GM19193 (cell line): Measurements from ENCODE around the gene UNCX.

Source experiments
- POLR2A ChIP-seq: IDR thresholded peaks from 4 replicates; pipeline ENCODE4 v1.6.1; 2011; ENCODE audit not compliant: insufficient read depth, insufficient read length; ENCODE audit errors: extremely low read depth

Gene UNCX

GRCh38 chr7:1227071-1227804 lies 5.4 kb upstream of the UNCX start:
- TF ChIP-seq POLR2A, result no peak

- TF ChIP-seq POLR2A, result no peak
Measured at GRCh38 chr7:1227814-1228544, 4.7 kb upstream of the UNCX start.

- TF ChIP-seq POLR2A, result no peak
Measured at GRCh38 chr7:1228545-1229201, 4.0 kb upstream of the UNCX start.

- no peak for TF ChIP-seq POLR2A
Measured at GRCh38 chr7:1229202-1229947, 3.3 kb upstream of the UNCX start.

- no peak for TF ChIP-seq POLR2A
Measured at GRCh38 chr7:1229956-1230355, 2.7 kb upstream of the UNCX start.

- no peak for TF ChIP-seq POLR2A
Measured at GRCh38 chr7:1230411-1231213, 2.1 kb upstream of the UNCX start.

GRCh38 chr7:1231214-1232102 lies 1.2 kb upstream of the UNCX start:
- no peak for TF ChIP-seq POLR2A

- no peak for TF ChIP-seq POLR2A
Measured at GRCh38 chr7:1232103-1232466, 587 bp upstream of the UNCX start.

- TF ChIP-seq POLR2A, result no peak
Measured at GRCh38 chr7:1233333-1234048, 819 bp downstream of the UNCX start.

- TF ChIP-seq POLR2A, result no peak
Measured at GRCh38 chr7:1234049-1234880, 1.6 kb downstream of the UNCX start.

- no peak for TF ChIP-seq POLR2A
Measured at GRCh38 chr7:1234881-1235500, 2.3 kb downstream of the UNCX start.
